Retinal pigment epithelial cell (primary cell): ENCODE results near the gene PMM2.
"Not testable (repeated sequence)": the region's sequence is repeated elsewhere in the genome, so short reads cannot be mapped to it uniquely, and the experiment has no call there.

Experiments
- DNase-seq: peaks from one replicate; pipeline ENCODE4 v3.0.0-alpha.2; 2010; ENCODE audit warnings: low read depth
- H3K4me3 ChIP-seq: 2 replicates; pipeline ENCODE4 v1.5.1; 2011; ENCODE audit warnings: mild to moderate bottlenecking, low read length, control low read depth, moderate library complexity
- CTCF ChIP-seq: conservative IDR thresholded peaks from 2 replicates; pipeline ENCODE4 v1.5.1; 2011; ENCODE audit warnings: low read depth, low read length, control low read depth, inconsistent platforms

PMM2 gene

GRCh38 chr16:8831871-8832716 lies 34.5 kb downstream of the PMM2 start:
- no peak for DNase-seq
- no peak overlapping the region for H3K4me3 ChIP-seq
- TF ChIP-seq CTCF, result no peak

- no peak for DNase-seq
- H3K4me3 ChIP-seq, result no peak overlapping the region
- TF ChIP-seq CTCF, result no peak
Observed at GRCh38 chr16:8832717-8833105, 35.1 kb downstream of the PMM2 start.

- H3K4me3 ChIP-seq, DNase-seq: not testable (repeated sequence)
Observed at GRCh38 chr16:8836797-8837196, 39.2 kb downstream of the PMM2 start.

GRCh38 chr16:8837594-8837993 lies 40.0 kb downstream of the PMM2 start:
- not testable (repeated sequence) for DNase-seq, H3K4me3 ChIP-seq

GRCh38 chr16:8842016-8842415 lies 44.4 kb downstream of the PMM2 start:
- not testable (repeated sequence) for H3K4me3 ChIP-seq, DNase-seq

- H3K4me3 ChIP-seq, DNase-seq: not testable (repeated sequence)
Observed at GRCh38 chr16:8843296-8843695, 45.7 kb downstream of the PMM2 start.

- DNase-seq, result no peak
- TF ChIP-seq CTCF, result no peak
- no peak overlapping the region for H3K4me3 ChIP-seq
Observed at GRCh38 chr16:8845699-8846298, 48.2 kb downstream of the PMM2 start.

- H3K4me3 ChIP-seq, result no peak overlapping the region
- no peak for DNase-seq
- TF ChIP-seq CTCF, result no peak
Observed at GRCh38 chr16:8846401-8846932, 48.8 kb downstream of the PMM2 start.

- H3K4me3 ChIP-seq, result no peak overlapping the region
- no peak for DNase-seq
- TF ChIP-seq CTCF, result no peak
Observed at GRCh38 chr16:8847145-8847544, 49.5 kb downstream of the PMM2 start.
